GM23338 (cell line): ENCODE results near the gene GPR25. TPM values are rescaled to one million over a fixed set of nuclear protein-coding genes. Genes with fewer than 3 reads are reported as not detected.

Source experiments
- ATAC-seq: fragments of 200-7000 bp; cut with Tn5 transposase; 3 replicates; pipeline ENCODE4 v1.9.1; 2020
- DNase-seq: peaks from one replicate; pipeline ENCODE4 v3.0.0-alpha.2; 2015; ENCODE audit warnings: low spot score
- H2AFZ ChIP-seq: fragments of 200-600 bp; sonication (generic); 2 replicates; pipeline ENCODE4 v1.8.0; 2016; ENCODE audit warnings: antibody characterized with exemption, mild to moderate bottlenecking, moderate library complexity
- H3F3A ChIP-seq: fragments of 200-600 bp; sonication (generic); replicated peaks from 2 replicates; pipeline ENCODE4 v1.8.0; 2017; ENCODE audit warnings: antibody characterized with exemption, mixed run types, low read depth
- H3K27ac ChIP-seq: fragments of 200-600 bp; sonication (generic); 2 replicates; pipeline ENCODE4 v1.6.1; 2016; ENCODE audit warnings: low read depth
- H3K27me3 ChIP-seq: fragments of 200-600 bp; sonication (generic); 2 replicates; pipeline ENCODE4 v1.8.0; 2016; ENCODE audit warnings: mild to moderate bottlenecking, mixed run types, moderate library complexity; ENCODE audit not compliant: insufficient read depth
- H3K36me3 ChIP-seq: fragments of 200-600 bp; sonication (generic); 2 replicates; pipeline ENCODE4 v1.8.0; 2016; ENCODE audit warnings: mild to moderate bottlenecking; ENCODE audit not compliant: insufficient read depth
- H3K4me1 ChIP-seq: fragments of 200-600 bp; sonication (generic); 2 replicates; pipeline ENCODE4 v1.8.0; 2016; ENCODE audit warnings: mild to moderate bottlenecking, moderate library complexity; ENCODE audit not compliant: insufficient read depth
- H3K4me2 ChIP-seq: fragments of 200-600 bp; sonication (generic); 2 replicates; pipeline ENCODE4 v1.7.1; 2017; ENCODE audit warnings: mixed run types
- H3K4me3 ChIP-seq: fragments of 200-600 bp; sonication (generic); 2 replicates; pipeline ENCODE4 v1.6.1; 2016; ENCODE audit warnings: mixed run types
- H3K79me2 ChIP-seq: fragments of 200-600 bp; sonication (generic); replicated peaks from 2 replicates; pipeline ENCODE4 v1.8.0; 2017; ENCODE audit warnings: mild to moderate bottlenecking; ENCODE audit not compliant: insufficient read depth
- H3K9me2 ChIP-seq: fragments of 200-600 bp; sonication (generic); 2 replicates; pipeline ENCODE4 v1.8.0; 2017; ENCODE audit not compliant: insufficient read depth
- H4K20me1 ChIP-seq: fragments of 200-600 bp; sonication (generic); replicated peaks from 2 replicates; pipeline ENCODE4 v1.8.0; 2017; ENCODE audit warnings: mild to moderate bottlenecking; ENCODE audit not compliant: insufficient read depth
- H3K27ac Mint-ChIP-seq: 2 replicates; pipeline ENCODE4 v1.8.0; 2020; ENCODE audit warnings: inconsistent platforms, mild to moderate bottlenecking, moderate library complexity, mixed read lengths
- H3K27me3 Mint-ChIP-seq: 3 replicates; pipeline ENCODE4 v1.8.0; 2022; ENCODE audit warnings: low read depth, mild to moderate bottlenecking, moderate library complexity, mixed read lengths, inconsistent platforms; ENCODE audit not compliant: insufficient read depth, poor library complexity
- H3K36me3 Mint-ChIP-seq: 3 replicates; pipeline ENCODE4 v1.8.0; 2021; ENCODE audit warnings: low read depth, mild to moderate bottlenecking, inconsistent platforms, moderate library complexity, mixed read lengths
- H3K4me1 Mint-ChIP-seq: 3 replicates; pipeline ENCODE4 v1.8.0; 2020; ENCODE audit warnings: mild to moderate bottlenecking, inconsistent platforms, mixed read lengths
- H3K4me3 Mint-ChIP-seq: 3 replicates; pipeline ENCODE4 v1.8.0; 2021; ENCODE audit warnings: moderate library complexity, mild to moderate bottlenecking, inconsistent platforms, mixed read lengths
- H3K9me3 Mint-ChIP-seq: 3 replicates; pipeline ENCODE4 v1.8.0; 2020; ENCODE audit warnings: moderate library complexity, mild to moderate bottlenecking, inconsistent platforms, mixed read lengths
- EZH2 ChIP-seq: fragments of 200-600 bp; sonication (generic); IDR thresholded peaks from one replicate; pipeline ENCODE4 v1.8.0; 2017; ENCODE audit warnings: antibody characterized with exemption, mild to moderate bottlenecking, low read depth; ENCODE audit not compliant: unreplicated experiment
- ZNF114 ChIP-seq: fragments of 250-450 bp; sonication (Bioruptor Pico); IDR thresholded peaks from 2 replicates; pipeline ENCODE4 v1.5.0; 2020; ENCODE audit warnings: mild to moderate bottlenecking, moderate library complexity
- ZNF331 ChIP-seq: fragments of 250-450 bp; sonication (Bioruptor Pico); IDR thresholded peaks from 2 replicates; pipeline ENCODE4 v1.5.0; 2020; ENCODE audit warnings: low read depth, mild to moderate bottlenecking, moderate library complexity
- polyA plus RNA-seq: library from polyadenylated mRNA; unstranded; fragments of >200 nt; fragmentation: Nextera tagmentation; extraction: Ambion mirVana; gene quantifications from 2 replicates; pipeline ENCODE4 v1.2.1, GENCODE V29; 2016
- total RNA-seq: library from RNA; depleted of rRNA; stranded (reverse); fragments of >200 nt; shearing (Covaris generic); gene quantifications from 2 replicates; pipeline ENCODE4 v1.2.3, GENCODE V29; 2014
- TF ChIP-seq, protein P1 (sequence below): fragments of 250-450 bp; sonication (Bioruptor Pico); IDR thresholded peaks from 2 replicates; pipeline ENCODE4 v1.5.0; 2020; ENCODE audit warnings: mild to moderate bottlenecking, moderate library complexity
- TF ChIP-seq, protein P2 (sequence below): IDR thresholded peaks from one replicate; pipeline ENCODE4 v1.6.1; 2018; ENCODE audit warnings: antibody characterized with exemption; ENCODE audit not compliant: unreplicated experiment

GPR25 gene
- total and polyA plus RNA-seq, 2 experiments from 2014 or later = not detected

DNA sequence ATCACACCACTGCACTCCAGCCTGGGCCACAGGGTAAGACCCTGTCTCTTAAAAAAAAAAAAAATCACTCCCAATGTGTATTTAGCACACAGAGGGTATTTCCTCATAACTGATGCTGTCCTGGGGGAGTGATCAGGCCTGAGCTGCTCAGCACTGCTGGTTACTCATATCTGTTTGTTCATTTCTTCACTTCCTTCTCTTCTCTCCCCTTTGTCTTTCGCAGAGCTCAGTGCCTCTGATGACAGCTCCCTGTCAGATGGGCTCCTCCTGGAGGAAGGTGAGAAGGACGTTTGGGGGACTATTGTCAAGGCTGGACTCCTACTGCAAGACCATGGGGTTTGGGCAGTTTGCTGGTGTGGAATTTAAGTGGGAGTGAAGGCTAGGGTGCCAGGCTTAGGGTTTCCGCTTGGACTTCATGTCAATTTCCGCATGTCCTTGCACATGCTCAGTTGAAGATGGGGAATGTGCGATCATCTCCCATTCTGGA lies 34.9 kb downstream of the GPR25 start (continued):
- TF ChIP-seq, protein P1, sequence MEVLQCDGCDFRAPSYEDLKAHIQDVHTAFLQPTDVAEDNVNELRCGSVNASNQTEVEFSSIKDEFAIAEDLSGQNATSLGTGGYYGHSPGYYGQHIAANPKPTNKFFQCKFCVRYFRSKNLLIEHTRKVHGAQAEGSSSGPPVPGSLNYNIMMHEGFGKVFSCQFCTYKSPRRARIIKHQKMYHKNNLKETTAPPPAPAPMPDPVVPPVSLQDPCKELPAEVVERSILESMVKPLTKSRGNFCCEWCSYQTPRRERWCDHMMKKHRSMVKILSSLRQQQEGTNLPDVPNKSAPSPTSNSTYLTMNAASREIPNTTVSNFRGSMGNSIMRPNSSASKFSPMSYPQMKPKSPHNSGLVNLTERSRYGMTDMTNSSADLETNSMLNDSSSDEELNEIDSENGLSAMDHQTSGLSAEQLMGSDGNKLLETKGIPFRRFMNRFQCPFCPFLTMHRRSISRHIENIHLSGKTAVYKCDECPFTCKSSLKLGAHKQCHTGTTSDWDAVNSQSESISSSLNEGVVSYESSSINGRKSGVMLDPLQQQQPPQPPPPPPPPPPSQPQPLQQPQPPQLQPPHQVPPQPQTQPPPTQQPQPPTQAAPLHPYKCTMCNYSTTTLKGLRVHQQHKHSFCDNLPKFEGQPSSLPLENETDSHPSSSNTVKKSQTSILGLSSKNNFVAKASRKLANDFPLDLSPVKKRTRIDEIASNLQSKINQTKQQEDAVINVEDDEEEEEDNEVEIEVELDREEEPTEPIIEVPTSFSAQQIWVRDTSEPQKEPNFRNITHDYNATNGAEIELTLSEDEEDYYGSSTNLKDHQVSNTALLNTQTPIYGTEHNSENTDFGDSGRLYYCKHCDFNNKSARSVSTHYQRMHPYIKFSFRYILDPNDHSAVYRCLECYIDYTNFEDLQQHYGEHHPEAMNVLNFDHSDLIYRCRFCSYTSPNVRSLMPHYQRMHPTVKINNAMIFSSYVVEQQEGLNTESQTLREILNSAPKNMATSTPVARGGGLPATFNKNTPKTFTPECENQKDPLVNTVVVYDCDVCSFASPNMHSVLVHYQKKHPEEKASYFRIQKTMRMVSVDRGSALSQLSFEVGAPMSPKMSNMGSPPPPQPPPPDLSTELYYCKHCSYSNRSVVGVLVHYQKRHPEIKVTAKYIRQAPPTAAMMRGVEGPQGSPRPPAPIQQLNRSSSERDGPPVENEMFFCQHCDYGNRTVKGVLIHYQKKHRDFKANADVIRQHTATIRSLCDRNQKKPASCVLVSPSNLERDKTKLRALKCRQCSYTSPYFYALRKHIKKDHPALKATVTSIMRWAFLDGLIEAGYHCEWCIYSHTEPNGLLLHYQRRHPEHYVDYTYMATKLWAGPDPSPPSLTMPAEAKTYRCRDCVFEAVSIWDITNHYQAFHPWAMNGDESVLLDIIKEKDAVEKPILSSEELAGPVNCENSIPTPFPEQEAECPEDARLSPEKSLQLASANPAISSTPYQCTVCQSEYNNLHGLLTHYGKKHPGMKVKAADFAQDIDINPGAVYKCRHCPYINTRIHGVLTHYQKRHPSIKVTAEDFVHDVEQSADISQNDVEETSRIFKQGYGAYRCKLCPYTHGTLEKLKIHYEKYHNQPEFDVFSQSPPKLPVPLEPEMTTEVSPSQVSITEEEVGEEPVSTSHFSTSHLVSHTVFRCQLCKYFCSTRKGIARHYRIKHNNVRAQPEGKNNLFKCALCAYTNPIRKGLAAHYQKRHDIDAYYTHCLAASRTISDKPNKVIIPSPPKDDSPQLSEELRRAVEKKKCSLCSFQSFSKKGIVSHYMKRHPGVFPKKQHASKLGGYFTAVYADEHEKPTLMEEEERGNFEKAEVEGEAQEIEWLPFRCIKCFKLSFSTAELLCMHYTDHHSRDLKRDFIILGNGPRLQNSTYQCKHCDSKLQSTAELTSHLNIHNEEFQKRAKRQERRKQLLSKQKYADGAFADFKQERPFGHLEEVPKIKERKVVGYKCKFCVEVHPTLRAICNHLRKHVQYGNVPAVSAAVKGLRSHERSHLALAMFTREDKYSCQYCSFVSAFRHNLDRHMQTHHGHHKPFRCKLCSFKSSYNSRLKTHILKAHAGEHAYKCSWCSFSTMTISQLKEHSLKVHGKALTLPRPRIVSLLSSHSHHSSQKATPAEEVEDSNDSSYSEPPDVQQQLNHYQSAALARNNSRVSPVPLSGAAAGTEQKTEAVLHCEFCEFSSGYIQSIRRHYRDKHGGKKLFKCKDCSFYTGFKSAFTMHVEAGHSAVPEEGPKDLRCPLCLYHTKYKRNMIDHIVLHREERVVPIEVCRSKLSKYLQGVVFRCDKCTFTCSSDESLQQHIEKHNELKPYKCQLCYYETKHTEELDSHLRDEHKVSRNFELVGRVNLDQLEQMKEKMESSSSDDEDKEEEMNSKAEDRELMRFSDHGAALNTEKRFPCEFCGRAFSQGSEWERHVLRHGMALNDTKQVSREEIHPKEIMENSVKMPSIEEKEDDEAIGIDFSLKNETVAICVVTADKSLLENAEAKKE (CRISPR knock-in tag) = no peak
- TF ChIP-seq EZH2 = no peak
- no peak for TF ChIP-seq ZNF114 (CRISPR knock-in tag)

DNA sequence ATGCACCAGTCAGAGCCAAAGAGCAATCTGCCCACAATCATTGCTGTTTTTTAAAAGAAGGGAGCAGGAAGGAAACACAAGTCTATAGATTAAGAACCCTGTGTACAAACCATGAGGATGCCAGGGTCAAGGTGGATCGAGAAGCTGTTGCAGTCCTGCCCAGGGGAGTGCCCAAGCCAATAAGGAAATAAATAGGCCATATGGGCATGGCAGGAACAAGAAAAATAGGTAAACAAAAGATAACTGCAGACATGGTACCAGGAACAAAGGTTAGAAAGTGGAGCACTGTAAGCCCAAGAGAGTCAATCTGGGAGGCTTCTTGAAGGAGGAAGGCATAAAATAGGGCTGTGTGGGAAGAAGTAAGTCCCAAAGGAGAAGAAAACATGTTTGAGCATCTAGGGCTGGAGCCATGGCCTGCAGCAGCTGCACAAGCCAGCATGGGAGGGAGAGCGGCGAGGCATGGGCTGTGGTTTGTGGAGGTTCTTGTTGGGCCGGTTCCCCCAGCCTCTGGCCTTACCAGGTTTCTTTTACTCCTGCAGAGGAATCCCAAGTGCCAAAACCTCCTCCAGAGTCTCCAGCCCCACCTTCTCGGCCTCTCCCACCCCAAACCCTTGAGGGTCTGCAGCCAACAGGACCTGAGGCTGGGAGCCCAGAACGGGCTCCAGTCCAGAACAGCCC lies 35.5 kb downstream of the GPR25 start:
- peaks cover 5% of the 10 kb centered on the region; the same call in 1 of the 2 replicates for H4K20me1 ChIP-seq
- peaks cover 66% of the 10 kb centered on the region for H3K36me3 Mint-ChIP-seq
- H3K36me3 ChIP-seq = peaks cover 15% of the 10 kb centered on the region; the same call in 1 of the 2 replicates
- H3F3A ChIP-seq = no peaks in the 10 kb centered on the region
- H3K4me1 Mint-ChIP-seq = no peaks in the 10 kb centered on the region; the same call in 2 of the 3 replicates
- peaks cover 8% of the 10 kb centered on the region for H3K27me3 Mint-ChIP-seq
- H3K4me3 ChIP-seq = no peak overlapping the region
- H3K4me2 ChIP-seq = no peak overlapping the region
- H3K27me3 ChIP-seq = no peaks in the 10 kb centered on the region
- ATAC-seq = no peak
- no peaks in the 10 kb centered on the region for H3K4me1 ChIP-seq
- no peak for DNase-seq
- no peak overlapping the region for H3K4me3 Mint-ChIP-seq
- H3K27ac Mint-ChIP-seq = no peak overlapping the region
- no peaks in the 10 kb centered on the region for H3K79me2 ChIP-seq
- H3K9me3 Mint-ChIP-seq = no peaks in the 10 kb centered on the region
- H3K27ac ChIP-seq = no peak overlapping the region
- no peak overlapping the region for H2AFZ ChIP-seq
- no peaks in the 10 kb centered on the region for H3K9me2 ChIP-seq
- TF ChIP-seq EZH2 (no peak), ZNF331 (CRISPR knock-in tag) (no peak)
- TF ChIP-seq, protein P2, sequence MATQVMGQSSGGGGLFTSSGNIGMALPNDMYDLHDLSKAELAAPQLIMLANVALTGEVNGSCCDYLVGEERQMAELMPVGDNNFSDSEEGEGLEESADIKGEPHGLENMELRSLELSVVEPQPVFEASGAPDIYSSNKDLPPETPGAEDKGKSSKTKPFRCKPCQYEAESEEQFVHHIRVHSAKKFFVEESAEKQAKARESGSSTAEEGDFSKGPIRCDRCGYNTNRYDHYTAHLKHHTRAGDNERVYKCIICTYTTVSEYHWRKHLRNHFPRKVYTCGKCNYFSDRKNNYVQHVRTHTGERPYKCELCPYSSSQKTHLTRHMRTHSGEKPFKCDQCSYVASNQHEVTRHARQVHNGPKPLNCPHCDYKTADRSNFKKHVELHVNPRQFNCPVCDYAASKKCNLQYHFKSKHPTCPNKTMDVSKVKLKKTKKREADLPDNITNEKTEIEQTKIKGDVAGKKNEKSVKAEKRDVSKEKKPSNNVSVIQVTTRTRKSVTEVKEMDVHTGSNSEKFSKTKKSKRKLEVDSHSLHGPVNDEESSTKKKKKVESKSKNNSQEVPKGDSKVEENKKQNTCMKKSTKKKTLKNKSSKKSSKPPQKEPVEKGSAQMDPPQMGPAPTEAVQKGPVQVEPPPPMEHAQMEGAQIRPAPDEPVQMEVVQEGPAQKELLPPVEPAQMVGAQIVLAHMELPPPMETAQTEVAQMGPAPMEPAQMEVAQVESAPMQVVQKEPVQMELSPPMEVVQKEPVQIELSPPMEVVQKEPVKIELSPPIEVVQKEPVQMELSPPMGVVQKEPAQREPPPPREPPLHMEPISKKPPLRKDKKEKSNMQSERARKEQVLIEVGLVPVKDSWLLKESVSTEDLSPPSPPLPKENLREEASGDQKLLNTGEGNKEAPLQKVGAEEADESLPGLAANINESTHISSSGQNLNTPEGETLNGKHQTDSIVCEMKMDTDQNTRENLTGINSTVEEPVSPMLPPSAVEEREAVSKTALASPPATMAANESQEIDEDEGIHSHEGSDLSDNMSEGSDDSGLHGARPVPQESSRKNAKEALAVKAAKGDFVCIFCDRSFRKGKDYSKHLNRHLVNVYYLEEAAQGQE = no peak
